Measurements from ENCODE around the gene ZFYVE9.

Gene ZFYVE9

DNA sequence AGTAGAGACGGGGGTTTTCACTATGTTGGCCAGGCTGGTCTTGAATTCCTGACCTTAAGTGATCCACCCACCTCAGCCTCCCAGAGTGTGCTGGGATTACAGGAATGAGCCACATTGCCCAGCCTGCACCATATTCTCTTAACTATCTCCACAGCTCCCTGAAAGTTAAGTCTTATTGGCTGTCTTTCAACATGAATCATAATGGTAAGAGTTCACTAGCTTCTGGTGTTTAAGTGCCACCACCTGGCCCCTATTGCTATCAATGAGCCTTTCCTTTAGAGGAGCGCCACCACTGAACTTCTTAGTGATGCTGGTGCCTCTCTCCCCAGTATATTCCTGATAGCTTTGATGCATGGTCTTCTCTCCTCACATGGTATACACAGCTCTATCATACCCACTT is 15.7 kb downstream of the ZFYVE9 start:
- POLR2A ChIA-PET: no interaction called here
- Histone ChIP-seq H3K27ac (ENCODE audit: extremely low read depth, low read depth, low read length) (no peak overlapping the region), H3K4me3 (ENCODE audit: low read depth, low read length) (no peak overlapping the region), H3K36me3 (ENCODE audit: control insufficient read depth in 2 of 2, insufficient read depth in 1 of 2, low read length in 2 of 2) (no peaks in the 10 kb centered on the region), H3K4me1 (ENCODE audit: control insufficient read depth, insufficient read depth, low read length) (no peaks in the 10 kb centered on the region), H3K9me3 (ENCODE audit: control insufficient read depth, insufficient read depth, low read depth, low read length) (no peaks in the 10 kb centered on the region)
- CTCF ChIA-PET: interaction anchor here (0.6 to 1.2 kb wide), 2 partner anchors 12 to 103 kb away, joined by 3 read pairs; no protein-coding TSS in a partner anchor
- TF ChIP-seq, protein P1, sequence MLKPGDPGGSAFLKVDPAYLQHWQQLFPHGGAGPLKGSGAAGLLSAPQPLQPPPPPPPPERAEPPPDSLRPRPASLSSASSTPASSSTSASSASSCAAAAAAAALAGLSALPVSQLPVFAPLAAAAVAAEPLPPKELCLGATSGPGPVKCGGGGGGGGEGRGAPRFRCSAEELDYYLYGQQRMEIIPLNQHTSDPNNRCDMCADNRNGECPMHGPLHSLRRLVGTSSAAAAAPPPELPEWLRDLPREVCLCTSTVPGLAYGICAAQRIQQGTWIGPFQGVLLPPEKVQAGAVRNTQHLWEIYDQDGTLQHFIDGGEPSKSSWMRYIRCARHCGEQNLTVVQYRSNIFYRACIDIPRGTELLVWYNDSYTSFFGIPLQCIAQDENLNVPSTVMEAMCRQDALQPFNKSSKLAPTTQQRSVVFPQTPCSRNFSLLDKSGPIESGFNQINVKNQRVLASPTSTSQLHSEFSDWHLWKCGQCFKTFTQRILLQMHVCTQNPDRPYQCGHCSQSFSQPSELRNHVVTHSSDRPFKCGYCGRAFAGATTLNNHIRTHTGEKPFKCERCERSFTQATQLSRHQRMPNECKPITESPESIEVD (tag by site-specific recombination; IDR thresholded peaks at IDR 0.05): no peak
- TF ChIP-seq, protein P2, sequence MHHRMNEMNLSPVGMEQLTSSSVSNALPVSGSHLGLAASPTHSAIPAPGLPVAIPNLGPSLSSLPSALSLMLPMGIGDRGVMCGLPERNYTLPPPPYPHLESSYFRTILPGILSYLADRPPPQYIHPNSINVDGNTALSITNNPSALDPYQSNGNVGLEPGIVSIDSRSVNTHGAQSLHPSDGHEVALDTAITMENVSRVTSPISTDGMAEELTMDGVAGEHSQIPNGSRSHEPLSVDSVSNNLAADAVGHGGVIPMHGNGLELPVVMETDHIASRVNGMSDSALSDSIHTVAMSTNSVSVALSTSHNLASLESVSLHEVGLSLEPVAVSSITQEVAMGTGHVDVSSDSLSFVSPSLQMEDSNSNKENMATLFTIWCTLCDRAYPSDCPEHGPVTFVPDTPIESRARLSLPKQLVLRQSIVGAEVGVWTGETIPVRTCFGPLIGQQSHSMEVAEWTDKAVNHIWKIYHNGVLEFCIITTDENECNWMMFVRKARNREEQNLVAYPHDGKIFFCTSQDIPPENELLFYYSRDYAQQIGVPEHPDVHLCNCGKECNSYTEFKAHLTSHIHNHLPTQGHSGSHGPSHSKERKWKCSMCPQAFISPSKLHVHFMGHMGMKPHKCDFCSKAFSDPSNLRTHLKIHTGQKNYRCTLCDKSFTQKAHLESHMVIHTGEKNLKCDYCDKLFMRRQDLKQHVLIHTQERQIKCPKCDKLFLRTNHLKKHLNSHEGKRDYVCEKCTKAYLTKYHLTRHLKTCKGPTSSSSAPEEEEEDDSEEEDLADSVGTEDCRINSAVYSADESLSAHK (tag by site-specific recombination; IDR thresholded peaks at IDR 0.05): no peak
- TF ChIP-seq SP7 (tag by site-specific recombination; IDR thresholded peaks at IDR 0.05) (no peak), WT1 (tag by site-specific recombination; IDR thresholded peaks at IDR 0.05) (no peak)

DNA sequence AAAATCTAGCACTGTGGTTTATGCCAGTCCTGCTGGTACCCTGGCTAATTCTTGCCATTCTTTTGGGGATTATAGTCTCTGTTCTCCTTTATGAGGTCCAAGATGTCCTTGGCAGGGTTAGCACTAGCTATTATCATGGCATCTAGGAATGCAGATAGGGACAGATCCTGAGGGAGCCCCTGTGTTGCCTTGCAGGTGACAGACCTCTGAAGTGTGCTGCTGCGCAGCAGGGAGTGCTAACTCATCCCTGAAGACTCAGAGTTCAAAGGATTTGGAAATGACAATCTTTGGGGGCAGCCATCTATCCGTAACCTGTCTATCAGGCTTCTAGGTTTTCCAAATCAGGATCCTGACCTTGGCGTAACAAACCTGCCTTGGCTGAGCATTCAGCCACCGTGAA is 16.3 kb downstream of the ZFYVE9 start:
- H3K4me3 ChIP-seq (ENCODE audit: low read depth, low read length): no peak overlapping the region
- ChIA-PET POLR2A (no interaction called here), CTCF (interaction anchor here (0.6 to 1.2 kb wide), 2 partner anchors 13 to 102 kb away, joined by 3 read pairs; no protein-coding TSS in a partner anchor)
- TF ChIP-seq ZNF571 (tag by site-specific recombination; IDR thresholded peaks at IDR 0.05): no peak
- TF ChIP-seq ZXDB (tag by site-specific recombination; IDR thresholded peaks at IDR 0.05): no peak
- no peak for TF ChIP-seq ZBTB8A (tag by site-specific recombination; IDR thresholded peaks at IDR 0.05)
- TF ChIP-seq SETDB1 (IDR thresholded peaks at IDR 0.05; ENCODE audit: insufficient read length, low read length): peak; percentile 58
- H3K9me3 ChIP-seq (ENCODE audit: control insufficient read depth, insufficient read depth, low read depth, low read length): no peaks in the 10 kb centered on the region
- no peaks in the 10 kb centered on the region for H3K36me3 ChIP-seq (ENCODE audit: control insufficient read depth in 2 of 2, insufficient read depth in 1 of 2, low read length in 2 of 2)
- H3K4me1 ChIP-seq (ENCODE audit: control insufficient read depth, insufficient read depth, low read length): no peaks in the 10 kb centered on the region
- H3K27ac ChIP-seq (ENCODE audit: extremely low read depth, low read depth, low read length): no peak overlapping the region

DNA sequence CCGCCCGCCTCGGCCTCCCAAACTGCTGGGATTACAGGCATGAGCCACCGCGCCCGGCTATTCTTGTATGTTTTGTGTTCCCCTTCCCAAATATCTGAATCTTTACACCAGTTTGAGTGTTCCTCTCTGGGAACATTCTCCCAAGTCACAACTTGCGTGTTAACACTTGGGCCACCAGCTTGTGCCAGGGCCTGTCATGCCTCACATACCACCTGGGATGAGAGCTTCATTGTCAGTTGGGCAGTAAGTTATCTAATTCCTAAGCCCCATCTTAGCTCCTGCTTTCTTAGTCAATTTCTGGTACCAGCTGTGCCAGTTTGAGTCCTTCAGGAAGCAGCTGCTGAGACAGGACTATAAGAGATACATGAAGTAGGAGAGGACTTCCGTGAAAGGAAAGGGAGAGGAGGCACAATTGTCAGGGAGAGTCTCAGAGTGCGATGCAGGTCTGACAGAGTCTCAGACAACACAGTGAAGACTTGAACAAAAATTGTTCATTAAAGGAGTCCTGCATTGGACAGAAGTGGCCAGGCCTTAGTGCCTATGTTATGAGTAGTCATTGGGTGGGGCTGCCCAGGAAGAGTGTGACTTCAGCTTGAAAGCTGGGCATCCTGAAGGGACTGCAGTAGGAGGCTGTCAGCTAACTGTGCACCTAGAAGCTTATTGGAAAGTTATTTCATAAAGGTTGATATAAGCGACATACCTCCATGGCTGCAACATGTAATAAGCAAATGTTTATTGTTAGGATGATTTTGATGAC is 17.3 kb downstream of the ZFYVE9 start:
- no peak overlapping the region for H3K4me3 ChIP-seq (ENCODE audit: low read depth, low read length)
- H3K27ac ChIP-seq (ENCODE audit: extremely low read depth, low read depth, low read length): no peak overlapping the region
- POLR2A ChIA-PET: no interaction called here
- H3K36me3 ChIP-seq (ENCODE audit: control insufficient read depth in 2 of 2, insufficient read depth in 1 of 2, low read length in 2 of 2): no peaks in the 10 kb centered on the region
- CTCF ChIA-PET: interaction anchor here (0.6 to 1.2 kb wide), 4 partner anchors 12 to 135 kb away, joined by 3 to 6 read pairs (median 4); no protein-coding TSS in a partner anchor
- no peaks in the 10 kb centered on the region for H3K9me3 ChIP-seq (ENCODE audit: control insufficient read depth, insufficient read depth, low read depth, low read length)
- TF ChIP-seq ZNF623 (tag by site-specific recombination; IDR thresholded peaks at IDR 0.05) (no peak), ZBTB1 (tag by site-specific recombination; IDR thresholded peaks at IDR 0.05) (no peak), SCRT1 (tag by site-specific recombination; IDR thresholded peaks at IDR 0.05; ENCODE audit: borderline replicate concordance) (no peak), REPIN1 (tag by site-specific recombination; IDR thresholded peaks at IDR 0.05; ENCODE audit: low read depth) (no peak), SETDB1 (IDR thresholded peaks at IDR 0.05; ENCODE audit: insufficient read length, low read length) (no peak), ZNF792 (tag by site-specific recombination; IDR thresholded peaks at IDR 0.05) (no peak)
- TF ChIP-seq, protein P3, sequence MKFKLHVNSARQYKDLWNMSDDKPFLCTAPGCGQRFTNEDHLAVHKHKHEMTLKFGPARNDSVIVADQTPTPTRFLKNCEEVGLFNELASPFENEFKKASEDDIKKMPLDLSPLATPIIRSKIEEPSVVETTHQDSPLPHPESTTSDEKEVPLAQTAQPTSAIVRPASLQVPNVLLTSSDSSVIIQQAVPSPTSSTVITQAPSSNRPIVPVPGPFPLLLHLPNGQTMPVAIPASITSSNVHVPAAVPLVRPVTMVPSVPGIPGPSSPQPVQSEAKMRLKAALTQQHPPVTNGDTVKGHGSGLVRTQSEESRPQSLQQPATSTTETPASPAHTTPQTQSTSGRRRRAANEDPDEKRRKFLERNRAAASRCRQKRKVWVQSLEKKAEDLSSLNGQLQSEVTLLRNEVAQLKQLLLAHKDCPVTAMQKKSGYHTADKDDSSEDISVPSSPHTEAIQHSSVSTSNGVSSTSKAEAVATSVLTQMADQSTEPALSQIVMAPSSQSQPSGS (tag by site-specific recombination; IDR thresholded peaks at IDR 0.05; ENCODE audit: low read depth): no peak
- no peaks in the 10 kb centered on the region for H3K4me1 ChIP-seq (ENCODE audit: control insufficient read depth, insufficient read depth, low read length)

Data from HEK293 (cell line).